ENCODE results near the gene DEFB129. TPM values are rescaled to one million over a fixed set of nuclear protein-coding genes. Genes with fewer than 3 reads are reported as not detected.

The DEFB129 gene
- total RNA-seq, 1 experiment from 2014 or later = not detected

- H3K9ac ChIP-seq (ENCODE audit: extremely low read depth, insufficient read length, low read length) = no peak overlapping the region
- no peaks in the 10 kb centered on the region for H3K79me1 ChIP-seq (ENCODE audit: insufficient read depth, low read depth, low read length, poor library complexity, severe bottlenecking)
- no peak overlapping the region for H2BK5ac ChIP-seq (ENCODE audit: insufficient read length, low read length)
- no peak overlapping the region for H4K91ac ChIP-seq (ENCODE audit: insufficient read length, low read depth, low read length)
- H3K4ac ChIP-seq (ENCODE audit: low read depth, low read length) = no peak overlapping the region
- H3K36me3 Mint-ChIP-seq (ENCODE audit: insufficient read depth in 1 of 3, low read depth in 3 of 3) = no peaks in the 10 kb centered on the region
- no peaks in the 10 kb centered on the region for H3K23me2 ChIP-seq (ENCODE audit: insufficient read length, low read depth, low read length, poor library complexity, severe bottlenecking)
- H3K9me3 ChIP-seq (ENCODE audit: control insufficient read depth, low read depth, low read length) = no peaks in the 10 kb centered on the region
- H3K4me1 ChIP-seq (ENCODE audit: insufficient read depth, low read length) = no peaks in the 10 kb centered on the region
- H3K4me2 ChIP-seq (ENCODE audit: insufficient read depth, insufficient read length, low read length) = no peak overlapping the region
- WGBS (ENCODE audit: extremely low coverage, insufficient read length, low lambda C conversion rate) = no CpG with 5 or more reads among the region's 2 CpGs
- H3K79me2 ChIP-seq (ENCODE audit: insufficient read depth, low read length) = no peaks in the 10 kb centered on the region
- no peak overlapping the region for H2BK20ac ChIP-seq (ENCODE audit: low read depth, low read length, poor library complexity, severe bottlenecking)
- H2AK5ac ChIP-seq (ENCODE audit: insufficient read length, low read length) = no peak overlapping the region
- H3K27ac ChIP-seq (ENCODE audit: insufficient read length, low read depth, low read length) = no peak overlapping the region
- H3K9me3 Mint-ChIP-seq = no peaks in the 10 kb centered on the region
- H3K56ac ChIP-seq (ENCODE audit: insufficient read length, low read depth, low read length) = no peak overlapping the region
- H4K5ac ChIP-seq (ENCODE audit: insufficient read length, low read depth, low read length) = no peak overlapping the region
- H3K27me3 Mint-ChIP-seq (ENCODE audit: low read depth) = peaks cover 93% of the 10 kb centered on the region
- no peak overlapping the region for H3K18ac ChIP-seq (ENCODE audit: insufficient read length, low read depth, low read length)
- H3K27me3 ChIP-seq (ENCODE audit: insufficient read depth, low read length) = peaks cover 29% of the 10 kb centered on the region
- no peak overlapping the region for H2BK12ac ChIP-seq (ENCODE audit: insufficient read length, low read depth, low read length)
- no peak for DNase-seq
- no peak overlapping the region for H2BK15ac ChIP-seq (ENCODE audit: low read depth, low read length)
- peaks cover 2% of the 10 kb centered on the region for H4K20me1 ChIP-seq (ENCODE audit: control insufficient read depth, insufficient read depth, insufficient read length)
- peaks cover 0 to 2% of the 10 kb centered on the region in 2 experiments; a peak in 2 of 4 replicates for H3K4me1 Mint-ChIP-seq
- TF ChIP-seq, protein P1, sequence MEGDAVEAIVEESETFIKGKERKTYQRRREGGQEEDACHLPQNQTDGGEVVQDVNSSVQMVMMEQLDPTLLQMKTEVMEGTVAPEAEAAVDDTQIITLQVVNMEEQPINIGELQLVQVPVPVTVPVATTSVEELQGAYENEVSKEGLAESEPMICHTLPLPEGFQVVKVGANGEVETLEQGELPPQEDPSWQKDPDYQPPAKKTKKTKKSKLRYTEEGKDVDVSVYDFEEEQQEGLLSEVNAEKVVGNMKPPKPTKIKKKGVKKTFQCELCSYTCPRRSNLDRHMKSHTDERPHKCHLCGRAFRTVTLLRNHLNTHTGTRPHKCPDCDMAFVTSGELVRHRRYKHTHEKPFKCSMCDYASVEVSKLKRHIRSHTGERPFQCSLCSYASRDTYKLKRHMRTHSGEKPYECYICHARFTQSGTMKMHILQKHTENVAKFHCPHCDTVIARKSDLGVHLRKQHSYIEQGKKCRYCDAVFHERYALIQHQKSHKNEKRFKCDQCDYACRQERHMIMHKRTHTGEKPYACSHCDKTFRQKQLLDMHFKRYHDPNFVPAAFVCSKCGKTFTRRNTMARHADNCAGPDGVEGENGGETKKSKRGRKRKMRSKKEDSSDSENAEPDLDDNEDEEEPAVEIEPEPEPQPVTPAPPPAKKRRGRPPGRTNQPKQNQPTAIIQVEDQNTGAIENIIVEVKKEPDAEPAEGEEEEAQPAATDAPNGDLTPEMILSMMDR (conservative IDR thresholded peaks at IDR 0.05) = no peak
- no peak overlapping the region for H2BK120ac ChIP-seq (ENCODE audit: low read depth, low read length, poor library complexity, severe bottlenecking)
- no peak overlapping the region for H2AFZ ChIP-seq (ENCODE audit: low read length)
- H4K8ac ChIP-seq (replicated peaks; ENCODE audit: insufficient read length, low read depth, low read length) = no peak overlapping the region
- no peak overlapping the region for H3K27ac Mint-ChIP-seq
- H3K14ac ChIP-seq (ENCODE audit: insufficient read depth, low read length) = no peak overlapping the region
- H3K23ac ChIP-seq (ENCODE audit: insufficient read length, low read depth, low read length) = no peak overlapping the region
- no peak overlapping the region for H3T11ph ChIP-seq (ENCODE audit: low read length)
- no peak overlapping the region for H3K4me3 Mint-ChIP-seq
Measured at GRCh38 chr20:259981-260380, 32.9 kb downstream of the DEFB129 start.

Data from H9 (cell line).